ENCODE measurements around the gene SFRP5.

Gene SFRP5

DNA sequence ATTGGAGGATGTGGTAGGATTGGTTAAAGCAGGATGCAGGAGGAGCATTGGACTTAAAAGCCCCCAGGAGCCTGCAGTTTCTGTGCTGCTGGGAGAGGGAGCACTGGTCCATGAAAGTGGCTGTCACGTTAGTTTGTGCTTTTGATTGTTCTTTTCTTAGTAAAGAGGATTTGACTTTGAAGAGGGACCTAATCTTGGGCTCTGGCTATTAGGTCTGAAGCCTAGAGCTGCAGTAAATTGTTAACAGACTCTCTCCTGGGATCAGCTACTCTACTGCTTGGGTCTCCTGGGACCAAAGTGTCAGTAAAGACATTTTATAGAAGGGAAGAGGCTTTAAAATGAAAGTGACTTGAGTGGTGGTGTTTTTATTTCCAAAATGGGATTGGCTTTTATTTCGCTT, 31.2 kb downstream of the SFRP5 start:
- no peak for DNase-seq (ENCODE audit: low read depth in 1 of 2, low spot score in 1 of 2)

DNA sequence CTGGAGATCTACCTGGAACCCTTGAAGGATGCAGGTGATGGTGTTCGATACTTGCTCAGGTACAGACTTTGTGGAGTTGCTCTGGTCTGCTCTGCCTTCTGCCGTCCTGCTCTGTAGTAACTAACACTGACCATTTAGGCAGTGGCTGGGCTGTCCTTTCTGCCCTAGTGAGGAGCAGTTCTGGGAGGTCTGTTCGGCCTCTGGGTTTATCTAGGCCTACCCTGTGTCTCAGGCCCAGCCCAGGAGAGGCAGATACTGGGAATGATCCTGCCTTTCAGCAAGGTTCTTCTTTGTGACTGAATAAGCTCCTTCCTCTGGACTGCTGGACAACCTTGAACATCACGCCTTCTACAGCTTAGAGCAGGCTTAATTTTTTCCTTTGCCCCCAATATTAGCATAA, 33.2 kb downstream of the SFRP5 start:
- DNase-seq (ENCODE audit: low read depth in 1 of 2, low spot score in 1 of 2) = no peak

DNA sequence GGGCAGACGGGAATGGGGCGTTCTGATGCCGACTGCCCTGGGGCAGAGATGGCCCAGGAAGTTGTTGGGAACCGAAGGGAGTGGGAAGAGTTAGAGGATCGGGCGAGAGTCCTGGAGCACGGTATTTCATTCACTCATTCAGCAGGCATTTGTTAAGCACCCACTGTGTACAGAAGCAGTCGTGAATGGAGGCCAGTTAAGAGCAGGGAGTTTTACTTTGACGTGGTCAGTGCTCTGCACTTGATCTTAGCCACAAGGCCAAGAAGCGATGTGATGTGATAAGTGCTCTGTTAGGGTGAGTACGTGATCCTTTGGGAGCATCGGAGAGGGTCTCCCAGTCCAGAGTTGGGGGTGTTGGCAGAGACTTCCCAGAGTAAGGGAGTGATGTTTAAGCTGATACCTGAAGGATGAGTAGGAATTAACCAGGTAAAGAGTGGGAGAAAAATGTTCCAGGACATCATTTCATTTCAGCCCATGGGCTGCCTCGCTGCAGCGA, 34.0 kb downstream of the SFRP5 start:
- DNase-seq (ENCODE audit: low read depth in 1 of 2, low spot score in 1 of 2) = no peak

DNA sequence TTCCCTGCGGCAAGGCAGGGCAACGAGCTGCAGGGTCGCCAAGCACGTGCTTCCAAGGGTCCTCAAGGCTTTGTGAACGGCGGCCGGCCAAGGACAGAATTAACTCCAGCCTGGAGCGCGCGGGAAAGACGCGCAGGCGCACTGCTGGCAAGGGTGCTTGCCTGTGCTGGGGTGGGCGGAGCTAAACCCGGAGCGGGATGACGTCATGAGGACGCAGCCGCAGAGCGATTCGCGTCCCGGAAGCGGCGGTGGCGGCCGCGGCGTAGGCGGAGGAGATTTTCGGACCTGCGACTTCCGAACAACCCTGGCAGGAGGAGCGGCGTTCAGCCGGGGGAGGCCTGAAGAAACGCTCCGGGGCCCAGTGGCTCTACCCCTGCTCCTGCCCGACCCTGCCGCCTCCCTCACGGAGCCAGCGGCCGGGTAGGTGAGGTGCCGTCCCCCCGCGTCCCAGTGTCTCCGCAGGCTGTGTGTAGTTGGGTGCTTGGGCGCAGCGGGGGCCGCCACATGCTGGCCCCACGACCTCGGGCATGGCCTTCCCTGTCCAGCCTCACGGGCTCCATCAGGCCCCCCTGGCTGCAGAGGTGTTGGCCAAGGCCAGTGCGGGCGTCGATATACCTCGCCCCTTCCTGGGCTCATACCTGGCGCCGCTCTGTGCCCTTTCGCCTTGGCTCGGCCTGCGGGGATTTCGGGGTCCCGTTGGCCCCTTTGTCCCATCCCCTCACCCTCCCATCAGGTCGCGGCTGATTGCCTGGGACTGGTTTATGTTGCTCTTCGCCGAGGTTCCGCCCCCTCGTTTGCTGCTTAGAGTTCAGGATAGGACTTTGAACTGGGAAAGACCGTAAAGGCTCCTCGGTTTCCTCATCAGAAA, 34.7 kb downstream of the SFRP5 start, which contains the start of gene ZFYVE27:
Gene ZFYVE27, plus strand, starts transcription at position 227 of the 868 bp plus-strand sequence. CDS start 1,350 bp downstream, outside the sequence.
- peak; percentile 89 to 93 for DNase-seq (ENCODE audit: low read depth in 1 of 2, low spot score in 1 of 2)

DNA sequence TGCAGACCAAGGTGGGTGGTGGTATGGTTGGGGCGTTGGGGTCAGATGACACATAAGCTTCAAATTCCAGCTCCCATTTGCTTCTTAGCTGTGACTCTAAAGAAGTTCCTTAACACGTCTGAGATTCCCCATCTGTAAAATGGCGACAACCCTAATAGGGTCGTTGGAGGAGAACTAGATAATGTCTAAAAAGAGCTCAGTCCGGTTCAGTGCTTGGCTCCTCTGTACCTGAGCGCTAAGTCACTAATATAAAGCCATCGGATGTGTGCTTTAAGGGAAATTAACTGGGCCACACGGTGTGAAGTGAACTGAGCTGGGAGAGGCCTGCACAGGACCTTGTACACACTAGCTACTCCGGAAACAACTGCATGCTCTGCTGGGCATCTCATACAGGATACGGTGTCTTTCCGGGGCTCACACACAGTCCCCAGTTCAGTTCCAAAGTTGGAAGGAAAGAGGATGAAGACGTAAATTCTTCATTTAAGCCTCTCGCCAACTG, 35.3 kb downstream of the SFRP5 start:
- no peak for DNase-seq (ENCODE audit: low read depth in 1 of 2, low spot score in 1 of 2)

DNA sequence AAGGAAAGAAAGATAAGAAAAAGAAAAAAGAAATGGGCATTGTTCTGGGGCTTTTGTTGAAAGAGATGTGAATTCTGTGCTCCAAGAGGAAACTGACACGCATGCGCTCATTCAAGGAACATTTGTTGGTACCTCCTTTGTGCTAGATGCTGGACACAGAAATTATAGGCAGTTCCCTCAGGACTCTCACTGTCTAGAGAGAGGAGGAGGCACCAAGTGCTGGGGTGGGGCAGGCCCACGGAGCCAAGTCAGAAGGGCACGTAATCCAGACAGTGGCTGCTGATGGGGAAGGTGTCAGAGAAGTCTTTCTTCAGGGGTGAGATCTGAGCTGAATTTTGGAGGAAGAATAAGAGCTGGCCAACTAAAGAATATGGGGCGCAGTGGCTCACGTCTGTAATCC, 37.8 kb downstream of the SFRP5 start:
- no peak for DNase-seq (ENCODE audit: low read depth in 1 of 2, low spot score in 1 of 2)

DNA sequence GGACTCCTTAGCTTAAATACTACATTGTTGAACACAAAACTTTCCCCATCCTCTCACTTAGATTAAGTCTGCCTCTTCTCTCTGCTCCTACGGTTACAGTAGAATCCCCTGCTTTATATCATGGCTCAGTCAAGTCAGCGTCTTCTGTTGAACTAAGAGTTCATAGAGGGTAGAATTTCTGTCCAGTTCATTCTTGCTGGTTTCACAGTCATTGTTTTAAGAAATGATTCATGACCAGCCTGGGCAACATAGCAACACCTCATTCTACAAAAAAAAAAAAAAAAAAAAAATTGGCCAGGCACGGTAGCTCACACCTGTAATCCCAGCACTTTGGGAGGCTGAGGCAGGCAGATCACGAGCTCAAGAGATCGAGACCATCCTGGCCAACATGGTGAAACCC, 38.5 kb downstream of the SFRP5 start:
- no peak for DNase-seq (ENCODE audit: low read depth in 1 of 2, low spot score in 1 of 2)

DNA sequence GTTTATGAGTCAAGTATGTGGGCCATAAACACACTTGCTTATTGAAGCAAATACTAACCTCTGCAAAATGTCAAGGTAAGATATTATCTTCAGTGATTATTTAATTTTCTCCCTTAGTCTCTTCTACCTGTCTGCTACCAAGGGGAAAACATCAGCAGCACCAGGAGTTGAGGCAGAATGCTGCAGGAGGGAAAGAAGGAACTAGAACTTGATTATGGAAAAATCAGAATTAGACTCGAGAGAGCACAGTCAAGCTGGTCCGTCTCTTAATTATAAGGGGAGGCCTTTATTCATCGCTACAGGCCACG, 39.8 kb downstream of the SFRP5 start:
- no peak for DNase-seq (ENCODE audit: low read depth in 1 of 2, low spot score in 1 of 2)

DNA sequence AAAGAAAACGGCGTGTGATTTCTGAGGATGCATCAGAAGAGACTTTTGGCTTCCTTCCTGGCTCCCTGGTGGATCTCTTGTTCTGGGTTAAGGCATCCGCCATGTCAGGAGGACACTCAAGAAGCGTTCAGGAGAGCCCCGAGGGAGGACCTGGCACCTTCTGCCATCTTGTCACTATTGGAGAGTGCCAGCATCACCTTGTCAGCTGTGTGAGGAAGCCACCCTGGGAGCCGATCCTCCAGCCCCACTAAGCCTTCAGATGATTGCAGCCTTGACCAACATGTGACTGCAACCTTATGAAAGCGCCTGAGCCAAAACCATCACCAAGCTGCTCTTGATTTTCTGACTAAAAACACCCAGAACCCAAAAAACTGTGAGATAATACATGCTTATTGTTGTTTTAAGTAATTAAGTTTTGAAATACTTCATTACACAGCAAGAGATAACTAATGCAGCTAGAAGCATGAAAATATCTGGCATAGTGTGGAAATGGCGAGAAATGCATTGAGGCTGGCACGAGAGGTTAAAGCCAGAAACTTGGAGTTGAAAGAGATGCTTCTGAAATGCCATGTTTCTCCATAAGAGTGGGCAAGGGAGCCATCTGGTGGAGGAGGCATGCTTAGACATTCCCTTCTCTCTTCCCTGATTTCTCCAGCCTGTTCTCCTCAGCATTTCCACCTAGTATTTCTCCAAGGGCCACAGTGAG, 40.3 kb downstream of the SFRP5 start:
- peak; percentile 10 to 13 for DNase-seq (ENCODE audit: low read depth in 1 of 2, low spot score in 1 of 2)

DNA sequence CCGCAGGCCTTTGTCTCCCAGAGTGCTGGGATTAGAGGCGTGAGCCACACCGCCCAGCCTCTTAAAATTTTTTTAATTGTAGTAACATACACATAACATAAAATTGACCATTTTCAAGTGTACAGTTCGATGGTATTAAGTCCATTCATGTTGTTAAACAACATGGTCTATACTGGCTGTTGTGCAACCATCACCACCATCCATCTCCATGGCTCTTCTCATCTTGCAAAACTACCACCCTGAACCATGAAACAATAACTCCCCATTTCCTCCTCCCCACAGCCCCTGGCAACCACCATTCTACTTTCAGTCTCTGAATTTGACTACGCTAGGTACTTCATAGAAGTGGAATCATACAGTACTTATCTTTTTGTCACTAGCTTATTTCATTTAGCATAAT, 42.8 kb downstream of the SFRP5 start:
- DNase-seq (ENCODE audit: low read depth in 1 of 2, low spot score in 1 of 2) = no peak

DNA sequence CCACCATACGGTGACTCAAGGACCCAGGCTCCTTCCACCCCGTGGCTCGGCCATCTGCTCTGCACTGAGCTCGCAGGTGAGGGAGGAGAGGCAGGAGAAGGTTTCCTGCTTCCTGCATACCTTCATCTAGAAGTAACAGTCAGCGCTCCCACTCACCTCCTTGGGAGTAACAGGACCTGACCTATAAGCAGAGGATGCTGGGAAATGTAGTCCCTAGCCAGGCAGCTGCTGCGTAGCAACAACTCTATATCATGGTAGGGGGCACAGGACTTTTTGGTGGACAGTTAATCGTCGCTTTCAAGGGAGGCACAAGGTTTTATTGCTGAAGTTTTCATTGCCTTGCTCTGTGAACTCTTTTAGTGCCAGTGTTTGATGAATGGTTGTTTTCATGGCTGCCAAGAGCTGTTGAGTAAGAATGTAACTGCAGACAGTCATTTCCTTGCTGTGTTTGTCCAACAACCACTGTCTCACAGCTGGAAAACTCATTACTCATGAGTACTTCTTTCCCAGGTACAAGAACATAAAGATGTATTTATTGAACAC, 45.1 kb downstream of the SFRP5 start:
- DNase-seq (ENCODE audit: low read depth in 1 of 2, low spot score in 1 of 2) = no peak

DNA sequence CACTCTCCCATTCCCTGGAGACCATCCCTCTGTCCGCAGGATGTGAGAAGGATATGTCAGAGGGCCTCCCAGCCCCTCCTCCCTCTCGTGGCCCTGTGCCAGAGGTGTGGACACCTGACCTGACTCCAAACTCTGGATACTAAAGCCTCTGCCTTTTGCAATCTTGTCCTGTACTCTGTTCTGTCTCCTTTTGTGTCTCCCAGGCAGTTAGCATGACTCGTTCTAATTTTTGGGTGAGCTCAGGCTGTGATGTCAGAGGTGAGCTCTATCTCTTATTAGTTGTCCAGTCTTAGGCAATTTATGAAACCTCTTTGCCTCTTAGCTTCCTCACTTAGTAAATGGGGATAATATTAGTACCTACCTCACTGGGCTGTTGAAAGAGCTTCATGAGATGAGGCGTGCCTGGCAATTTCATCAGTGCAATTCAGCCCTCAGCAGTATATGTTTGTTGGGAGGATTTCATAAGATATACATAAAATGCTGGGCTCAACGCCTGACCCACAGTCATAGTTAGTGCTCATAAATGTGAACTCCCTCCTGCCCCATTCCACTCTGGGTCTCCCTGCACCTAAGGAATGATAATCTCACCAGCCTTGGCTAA, 47.4 kb downstream of the SFRP5 start:
- DNase-seq (ENCODE audit: low read depth in 1 of 2, low spot score in 1 of 2) = no peak

DNA sequence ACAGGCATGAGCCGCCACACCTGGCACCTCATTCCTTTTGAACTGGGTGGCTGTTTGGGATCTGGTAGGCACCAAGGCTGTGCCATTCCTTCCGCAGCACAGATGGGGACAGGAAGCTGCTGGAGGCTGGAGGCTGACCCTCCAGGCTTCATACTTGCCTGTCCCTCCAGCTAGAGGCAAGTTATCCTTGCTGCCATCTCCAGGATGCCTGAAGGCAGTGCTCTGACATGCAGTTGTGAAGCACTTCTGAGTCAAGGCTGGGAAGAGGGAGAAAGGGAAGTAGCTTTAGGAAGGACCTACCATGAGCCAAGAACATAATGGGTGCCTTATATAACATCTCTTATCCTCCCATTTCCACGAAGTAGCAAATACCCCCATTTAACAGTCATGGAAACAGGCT, 48.8 kb downstream of the SFRP5 start:
- DNase-seq (ENCODE audit: low read depth in 1 of 2, low spot score in 1 of 2) = no peak

DNA sequence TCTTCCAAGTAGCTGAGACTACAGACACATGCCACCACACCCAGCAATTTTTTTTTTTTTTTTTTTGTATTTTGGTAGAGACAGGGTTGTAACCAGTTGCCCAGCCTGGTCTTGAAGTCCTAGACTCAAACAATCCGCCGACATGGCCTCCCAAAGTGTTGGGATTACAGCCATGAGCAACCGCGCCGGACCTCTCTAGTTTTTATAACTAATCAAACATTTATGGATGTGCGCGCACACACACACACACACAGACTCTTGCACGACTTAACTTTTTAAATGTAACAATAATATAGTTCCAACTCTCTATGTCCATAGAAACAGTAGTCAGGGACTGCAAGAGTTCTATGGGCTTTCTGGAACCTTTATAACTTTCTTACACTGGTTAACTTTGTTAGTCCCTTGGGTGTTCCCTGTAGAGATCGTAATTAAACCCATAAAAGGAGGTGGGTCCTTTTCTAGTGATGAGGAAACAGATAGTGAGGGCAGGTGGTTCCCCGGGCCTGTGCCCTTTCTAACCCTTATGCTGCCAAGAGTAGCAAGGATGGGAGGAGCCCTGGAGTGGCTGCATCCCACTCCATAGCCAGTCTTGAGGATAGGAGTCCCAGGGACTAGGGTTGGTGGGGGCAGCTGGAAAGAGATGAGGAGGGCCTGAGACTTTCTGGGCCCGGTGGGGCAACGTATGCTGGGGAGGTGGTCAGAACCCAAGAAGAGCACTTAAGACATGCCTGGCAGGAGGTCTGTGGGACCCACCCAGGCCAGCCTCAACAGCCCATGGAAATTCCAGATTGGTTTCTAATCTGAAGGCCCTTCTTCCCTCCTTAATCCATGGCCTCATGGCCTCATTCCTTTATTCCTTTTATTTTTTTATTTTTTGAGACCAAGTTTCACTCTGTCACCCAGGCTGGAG, 49.7 kb downstream of the SFRP5 start:
- DNase-seq (ENCODE audit: low read depth in 1 of 2, low spot score in 1 of 2) = no peak

DNA sequence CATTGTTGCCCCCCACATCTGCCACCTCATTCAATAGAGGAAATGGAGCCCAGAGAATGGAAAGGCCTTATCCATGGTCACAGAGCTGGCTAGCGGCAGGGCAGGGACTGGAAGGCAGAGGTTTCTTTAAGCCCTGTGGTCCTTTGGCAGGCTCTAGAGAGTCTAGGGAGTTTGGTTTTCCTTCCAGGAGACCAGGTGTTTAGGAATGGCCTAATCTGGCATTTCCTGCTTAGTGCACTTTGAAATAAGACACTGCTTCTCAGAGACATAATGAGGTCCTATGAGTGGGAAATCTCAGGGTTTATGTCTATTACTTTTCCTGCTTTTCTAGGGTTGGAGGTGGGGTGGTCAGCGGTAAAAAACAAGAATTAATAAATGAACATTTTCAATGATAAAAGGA, 52.2 kb downstream of the SFRP5 start:
- DNase-seq (ENCODE audit: low read depth in 1 of 2, low spot score in 1 of 2) = no peak

DNA sequence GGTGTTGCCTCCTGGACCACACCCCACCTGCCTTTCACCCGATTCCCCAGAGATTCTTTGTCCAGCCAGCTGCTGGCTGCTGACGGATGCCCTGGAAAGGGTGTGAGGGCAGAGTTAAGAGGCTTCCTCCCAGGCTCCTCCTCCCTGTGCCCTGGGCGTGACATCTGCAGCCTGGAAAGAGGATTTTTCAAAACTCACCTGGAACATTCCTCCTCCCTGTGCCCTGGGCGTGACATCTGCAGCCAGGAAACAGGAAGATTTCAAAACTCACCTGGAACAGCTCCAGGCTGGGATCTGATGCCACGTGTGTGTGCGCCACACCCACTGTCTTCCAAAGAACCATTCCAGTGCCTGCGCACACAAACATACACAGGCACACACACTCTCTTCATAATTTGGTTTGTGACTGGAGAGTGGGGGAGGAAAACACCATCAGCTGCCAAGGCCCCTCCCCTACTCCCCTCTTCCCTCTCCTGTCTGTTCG, 53.1 kb downstream of the SFRP5 start:
- DNase-seq (ENCODE audit: low read depth in 1 of 2, low spot score in 1 of 2) = no peak

DNA sequence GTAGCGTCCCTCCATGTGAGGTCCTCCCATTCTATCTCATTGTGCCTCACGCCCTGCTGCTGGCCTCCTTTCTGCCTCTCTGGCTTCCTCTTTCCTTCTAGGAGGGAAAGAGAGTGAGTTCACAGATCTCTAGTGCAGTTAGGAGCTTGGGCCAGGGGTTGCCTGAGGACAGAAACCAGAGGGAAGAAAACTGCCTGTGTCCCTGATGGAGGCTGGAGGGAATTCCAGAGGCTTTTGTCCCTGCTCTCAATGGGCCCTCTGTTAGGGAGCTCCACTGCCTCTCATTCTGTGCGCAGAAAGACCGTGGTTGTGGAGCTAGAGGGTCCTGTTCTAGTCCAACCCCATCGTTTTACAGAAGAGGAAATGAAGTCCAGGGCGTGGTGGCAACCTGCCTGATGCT, 53.6 kb downstream of the SFRP5 start:
- no peak for DNase-seq (ENCODE audit: low read depth in 1 of 2, low spot score in 1 of 2)

DNA sequence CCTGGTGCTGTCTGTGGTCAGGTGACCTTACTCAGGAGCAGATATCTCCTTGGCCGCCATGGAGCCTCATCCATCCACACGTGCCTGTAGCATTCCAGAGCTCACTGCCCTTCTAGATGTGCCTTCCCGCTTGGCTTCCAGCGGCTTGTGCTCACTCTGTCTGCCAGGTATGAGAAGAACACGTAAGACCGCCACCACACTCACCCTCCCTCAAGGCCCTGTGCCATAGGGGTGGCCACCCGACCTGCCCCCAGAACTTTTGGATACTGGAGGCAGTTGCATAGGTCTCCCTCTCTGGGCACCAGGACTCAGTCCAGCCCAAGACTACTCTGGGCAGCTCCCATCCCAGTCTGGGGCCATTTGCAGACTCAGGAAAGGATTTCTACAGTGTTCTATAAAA, 54.2 kb downstream of the SFRP5 start:
- DNase-seq (ENCODE audit: low read depth in 1 of 2, low spot score in 1 of 2) = no peak

Measured in stimulated activated CD4-positive, alpha-beta T cell treated with anti-CD3 and anti-CD28 coated beads, Interleukin-15, amount 100 ng/mL, for 1 hour (primary cell).